ENCODE measurements around the gene KRTCAP2. TPM values are rescaled to one million over a fixed set of nuclear protein-coding genes. Genes with fewer than 3 reads are reported as not detected.

Gene KRTCAP2
- total RNA-seq: 207 and 218 TPM in 2 replicates

GRCh38 chr1:155172732-155173477 is at the start of gene KRTCAP2:
KRTCAP2 (minus strand) TSS chr1:155173304; CDS start chr1:155173224, 80 bp downstream.

GRCh38 chr1:155208541-155209311 is 35.6 kb upstream of the KRTCAP2 start, which contains the start of gene MTX1:
MTX1 (plus strand) TSS chr1:155208695; CDS start chr1:155208805, 110 bp downstream.

GRCh38 chr1:155207806-155208540 is 34.9 kb upstream of the KRTCAP2 start, which contains the start of gene THBS3:
THBS3 (minus strand) TSS chr1:155207897; CDS start chr1:155207876, 21 bp downstream.

GRCh38 chr1:155173478-155174323 is 597 bp upstream of the KRTCAP2 start, which contains the start of gene TRIM46:
TRIM46 (plus strand) TSS chr1:155173849; CDS start chr1:155173967, 118 bp downstream.

GRCh38 chr1:155139895-155140629 is 33.0 kb downstream of the KRTCAP2 start, which contains the start of gene DPM3:
DPM3 (minus strand) TSS chr1:155140531; CDS start chr1:155140240, 291 bp downstream.

GRCh38 chr1:155135415-155136028 is 37.6 kb downstream of the KRTCAP2 start, which contains the start of gene SLC50A1:
SLC50A1 (plus strand) TSS chr1:155135852; CDS start chr1:155135912, 60 bp downstream.

GRCh38 chr1:155127105-155127966 is 45.8 kb downstream of the KRTCAP2 start, which contains the start of gene EFNA1:
EFNA1 (plus strand) TSS chr1:155127876; CDS start chr1:155127978, 102 bp downstream.

Other genes with a start within 250 kb of the KRTCAP2 start
- gene PMVK, start 236.6 kb downstream of the KRTCAP2 start, total RNA-seq: 9.2 and 11.4 TPM in 2 replicates
- 42.1 and 48.9 TPM in 2 replicates for gene PBXIP1, start 217.2 kb downstream of the KRTCAP2 start, total RNA-seq
- 16.8 and 19.2 TPM in 2 replicates for gene PYGO2, start 211.5 kb downstream of the KRTCAP2 start, total RNA-seq
- gene SHC1, start 202.6 kb downstream of the KRTCAP2 start, total RNA-seq: 192 and 203 TPM in 2 replicates
- gene CKS1B, start 198.6 kb downstream of the KRTCAP2 start, total RNA-seq: 222 and 236 TPM in 2 replicates
- gene FLAD1, start 190.0 kb downstream of the KRTCAP2 start, total RNA-seq: 35.3 and 41.8 TPM in 2 replicates
- not detected in 2 replicates for gene LENEP, start 179.7 kb downstream of the KRTCAP2 start, total RNA-seq
- 13.1 and 14.5 TPM in 2 replicates for gene ZBTB7B, start 170.5 kb downstream of the KRTCAP2 start, total RNA-seq
- under 0.01 and 0.17 TPM in 2 replicates for gene DCST2, start 139.5 kb downstream of the KRTCAP2 start, total RNA-seq
- not detected in 2 replicates for gene DCST1, start 139.5 kb downstream of the KRTCAP2 start, total RNA-seq
- 82.9 and 84.4 TPM in 2 replicates for gene ADAM15, start 122.0 kb downstream of the KRTCAP2 start, total RNA-seq
- gene EFNA4, start 109.6 kb downstream of the KRTCAP2 start, total RNA-seq: 7.7 and 8.3 TPM in 2 replicates
- 0.67 and 1.2 TPM in 2 replicates for gene EFNA3, start 94.5 kb downstream of the KRTCAP2 start, total RNA-seq
- 0.50 and 0.89 TPM in 2 replicates for gene EFNA1, start 45.4 kb downstream of the KRTCAP2 start, total RNA-seq
- 39.2 and 53.4 TPM in 2 replicates for gene SLC50A1, start 37.5 kb downstream of the KRTCAP2 start, total RNA-seq
- 100 and 114 TPM in 2 replicates for gene DPM3, start 32.8 kb downstream of the KRTCAP2 start, total RNA-seq
- gene TRIM46, start 545 bp upstream of the KRTCAP2 start, total RNA-seq: 5.2 and 5.4 TPM in 2 replicates
- 10.1 and 11.9 TPM in 2 replicates for gene THBS3, start 34.6 kb upstream of the KRTCAP2 start, total RNA-seq
- gene MTX1, start 35.4 kb upstream of the KRTCAP2 start, total RNA-seq: 94.7 and 107 TPM in 2 replicates
- gene ENTREP3, start 82.2 kb upstream of the KRTCAP2 start, total RNA-seq: 27.8 and 27.9 TPM in 2 replicates
- 93.3 and 125 TPM in 2 replicates for gene SCAMP3, start 89.1 kb upstream of the KRTCAP2 start, total RNA-seq
- 19.3 and 22.4 TPM in 2 replicates for gene CLK2, start 100.2 kb upstream of the KRTCAP2 start, total RNA-seq
- gene HCN3, start 104.2 kb upstream of the KRTCAP2 start, total RNA-seq: 0.30 and 0.67 TPM in 2 replicates
- gene PKLR, start 128.1 kb upstream of the KRTCAP2 start, total RNA-seq: not detected in 2 replicates
- 901 and 953 TPM in 2 replicates for gene FDPS, start 135.6 kb upstream of the KRTCAP2 start, total RNA-seq
- gene RUSC1, start 147.6 kb upstream of the KRTCAP2 start, total RNA-seq: 32.4 and 36.3 TPM in 2 replicates

Measured in bronchus fibroblast of lung (primary cell).